GM12878 (cell line): ENCODE results near the gene VGLL4.

Experiments
- CEBPB ChIP-seq, 2 experiments: fragments of 150-350 bp in 1 of 2; IDR thresholded peaks; 2 replicates each; pipeline ENCODE4 v1.6.1; 2012 to 2014; ENCODE audit warnings: low read depth in 2 of 2, low read length in 2 of 2, borderline replicate concordance in 1 of 2, inconsistent platforms in 1 of 2
- NR2C1 ChIP-seq: fragments of 450-650 bp; IDR thresholded peaks from 2 replicates; pipeline ENCODE4 v1.6.1; 2017; ENCODE audit warnings: antibody characterized with exemption, mild to moderate bottlenecking, moderate library complexity
- TF ChIP-seq, protein P1 (sequence below): IDR thresholded peaks from 2 replicates; pipeline ENCODE4 v1.6.1; 2012; ENCODE audit warnings: low read depth, low read length, improper control_type of control experiment
- TF ChIP-seq, protein P2 (sequence below), 3 experiments: IDR thresholded peaks in 2 of 3; conservative IDR thresholded peaks in 1 of 3; 2 replicates each; pipeline ENCODE4 v1.5.1; 2011; ENCODE audit warnings: low read depth in 3 of 3, low read length in 3 of 3, mild to moderate bottlenecking in 3 of 3, control low read depth in 2 of 3, moderate library complexity in 2 of 3, inconsistent platforms in 1 of 3, mixed read lengths in 1 of 3; ENCODE audit not compliant: control insufficient read depth in 2 of 3, insufficient read depth in 1 of 3; ENCODE audit errors: extremely low read depth in 1 of 3

DNA sequence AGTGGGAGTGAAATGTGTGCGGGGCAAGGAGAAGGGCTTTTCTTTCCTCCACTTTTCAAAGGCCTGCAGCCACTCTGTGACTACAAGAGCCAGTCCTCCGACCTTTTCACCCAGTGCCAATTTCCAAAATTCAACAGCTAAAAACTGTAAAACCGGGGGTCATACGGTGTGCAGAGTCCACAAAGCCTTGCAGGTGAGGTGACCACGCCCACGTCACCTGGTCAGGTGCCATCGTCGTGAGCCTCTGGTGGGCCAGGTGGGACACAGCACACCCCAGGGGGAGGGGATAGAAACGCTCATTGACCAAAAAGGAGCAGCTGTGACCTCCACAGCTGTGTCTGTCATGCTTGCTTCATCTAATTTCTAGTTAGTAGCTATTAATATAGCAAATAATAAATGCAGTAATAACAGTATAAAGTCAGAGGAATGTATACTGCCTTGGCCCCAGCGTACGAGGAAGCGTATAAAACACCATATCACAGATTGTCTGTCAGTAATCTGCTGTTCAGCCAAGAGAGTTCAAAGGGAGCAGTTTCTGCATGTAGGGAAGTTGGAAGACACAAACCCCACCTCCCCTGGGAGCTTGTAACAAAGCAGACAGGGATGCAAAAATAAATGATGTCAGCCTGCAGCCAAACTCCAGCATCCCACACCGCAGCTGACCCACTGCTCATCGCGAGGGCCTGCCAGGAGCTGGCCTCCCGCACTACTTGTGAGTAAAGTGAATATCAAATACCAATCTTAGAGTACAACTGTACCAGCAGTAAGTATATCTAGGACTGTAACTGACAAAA lies 86.7 kb downstream of the VGLL4 start:
- TF ChIP-seq CEBPB (IDR thresholded peaks at IDR 0.05; ENCODE audit: borderline replicate concordance in 1 of 2, low read depth in 2 of 2, low read length in 2 of 2) (no peak), NR2C1 (no peak)
- TF ChIP-seq, protein P1, sequence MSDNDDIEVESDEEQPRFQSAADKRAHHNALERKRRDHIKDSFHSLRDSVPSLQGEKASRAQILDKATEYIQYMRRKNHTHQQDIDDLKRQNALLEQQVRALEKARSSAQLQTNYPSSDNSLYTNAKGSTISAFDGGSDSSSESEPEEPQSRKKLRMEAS: no peak
- TF ChIP-seq, protein P2, sequence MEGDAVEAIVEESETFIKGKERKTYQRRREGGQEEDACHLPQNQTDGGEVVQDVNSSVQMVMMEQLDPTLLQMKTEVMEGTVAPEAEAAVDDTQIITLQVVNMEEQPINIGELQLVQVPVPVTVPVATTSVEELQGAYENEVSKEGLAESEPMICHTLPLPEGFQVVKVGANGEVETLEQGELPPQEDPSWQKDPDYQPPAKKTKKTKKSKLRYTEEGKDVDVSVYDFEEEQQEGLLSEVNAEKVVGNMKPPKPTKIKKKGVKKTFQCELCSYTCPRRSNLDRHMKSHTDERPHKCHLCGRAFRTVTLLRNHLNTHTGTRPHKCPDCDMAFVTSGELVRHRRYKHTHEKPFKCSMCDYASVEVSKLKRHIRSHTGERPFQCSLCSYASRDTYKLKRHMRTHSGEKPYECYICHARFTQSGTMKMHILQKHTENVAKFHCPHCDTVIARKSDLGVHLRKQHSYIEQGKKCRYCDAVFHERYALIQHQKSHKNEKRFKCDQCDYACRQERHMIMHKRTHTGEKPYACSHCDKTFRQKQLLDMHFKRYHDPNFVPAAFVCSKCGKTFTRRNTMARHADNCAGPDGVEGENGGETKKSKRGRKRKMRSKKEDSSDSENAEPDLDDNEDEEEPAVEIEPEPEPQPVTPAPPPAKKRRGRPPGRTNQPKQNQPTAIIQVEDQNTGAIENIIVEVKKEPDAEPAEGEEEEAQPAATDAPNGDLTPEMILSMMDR (IDR thresholded peaks at IDR 0.05 in 2 of 3, conservative IDR thresholded peaks at IDR 0.05 in 1 of 3; ENCODE audit: control insufficient read depth in 2 of 3, extremely low read depth in 1 of 3, insufficient read depth in 1 of 3, low read depth in 3 of 3, low read length in 3 of 3): no peak
